H1 (cell line): ENCODE data around the gene SEMA3C.

ENCODE experiments used
- CEBPB ChIP-seq: IDR thresholded peaks from 2 replicates; pipeline ENCODE4 v1.6.1; 2012; ENCODE audit warnings: low read depth, low read length
- EGR1 ChIP-seq: IDR thresholded peaks from 2 replicates; pipeline ENCODE4 v1.6.1; 2011; ENCODE audit warnings: low read depth, low read length, borderline replicate concordance
- EZH2 ChIP-seq: fragments of 200-600 bp; sonication (generic); IDR thresholded peaks from 2 replicates; pipeline ENCODE4 v1.7.1; 2012; ENCODE audit warnings: low read depth, mild to moderate bottlenecking, moderate library complexity, low read length, inconsistent platforms; ENCODE audit not compliant: severe bottlenecking
- GTF2F1 ChIP-seq: IDR thresholded peaks from 2 replicates; pipeline ENCODE4 v1.6.1; 2012; ENCODE audit warnings: low read depth, low read length, improper control_type of control experiment, borderline replicate concordance
- PHF8 ChIP-seq: fragments of 200-600 bp; sonication (generic); conservative IDR thresholded peaks from 2 replicates; pipeline ENCODE4 v1.7.1; 2012; ENCODE audit warnings: low read depth, mild to moderate bottlenecking, inconsistent platforms, low read length, moderate library complexity
- POLR2AphosphoS5 ChIP-seq: IDR thresholded peaks from 2 replicates; pipeline ENCODE4 v1.6.1; 2011; ENCODE audit warnings: low read depth, low read length
- TCF12 ChIP-seq: IDR thresholded peaks from 2 replicates; pipeline ENCODE4 v1.6.1; 2011; ENCODE audit warnings: low read depth, mild to moderate bottlenecking, low read length
- TF ChIP-seq, protein P1 (sequence below), 3 experiments: IDR thresholded peaks; 1 replicate in 2 of 3; 2 replicates in 1 of 3; pipeline versions ENCODE4 v1.5.1 to v1.6.1; 2011; ENCODE audit warnings: low read length in 3 of 3, mild to moderate bottlenecking in 3 of 3, inconsistent platforms in 2 of 3, low read depth in 1 of 3, moderate library complexity in 1 of 3; ENCODE audit not compliant: insufficient read depth in 1 of 3; ENCODE audit errors: control extremely low read depth in 1 of 3

DNA sequence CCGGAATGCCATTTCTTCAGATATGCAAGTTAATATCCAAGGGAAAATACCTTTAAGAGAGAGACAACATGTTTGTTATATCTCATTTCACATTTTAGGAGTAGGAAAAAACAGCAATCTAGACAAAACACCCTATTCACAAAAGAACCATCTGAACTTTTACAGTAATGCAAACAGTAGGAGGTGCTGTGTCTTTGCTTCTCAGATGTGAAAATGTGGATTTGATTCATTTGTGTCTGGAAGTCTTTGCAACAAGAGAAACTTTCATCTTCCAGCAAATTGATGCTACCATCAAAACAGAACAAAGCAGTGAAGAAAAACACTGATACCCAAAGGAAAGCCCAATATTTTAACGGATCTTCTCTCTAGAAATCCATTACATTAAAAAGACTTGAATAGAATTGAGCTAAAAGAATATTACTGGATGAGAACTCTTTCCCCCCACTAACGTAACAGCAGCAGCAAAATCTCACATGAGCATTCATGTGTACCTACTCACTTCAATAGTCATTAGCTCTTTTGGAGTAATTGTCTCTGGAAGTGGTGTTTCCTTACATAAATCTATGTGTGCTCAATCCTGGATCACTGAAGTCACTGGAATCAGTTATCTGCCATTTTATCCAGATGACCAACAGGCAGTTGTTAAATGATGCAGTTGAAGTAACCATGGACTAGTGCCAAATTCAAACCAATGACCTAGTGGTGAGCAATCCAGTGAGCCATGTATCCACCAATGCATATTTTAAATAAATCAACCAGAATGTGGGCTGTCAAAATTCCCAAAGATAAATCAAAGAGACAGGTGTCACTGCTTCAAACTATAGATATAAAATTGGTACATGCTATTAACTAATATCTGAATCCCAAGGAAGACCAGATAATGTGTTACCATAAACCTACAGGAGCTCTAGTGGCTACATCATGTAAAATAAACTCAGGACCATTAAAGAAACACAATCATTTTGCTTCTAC, 1.8 kb downstream of the SEMA3C start:
- TF ChIP-seq PHF8 (no peak), CEBPB (no peak), GTF2F1 (no peak), TCF12 (no peak), POLR2AphosphoS5 (no peak), EZH2 (no peak), EGR1 (no peak)
- TF ChIP-seq, protein P1, sequence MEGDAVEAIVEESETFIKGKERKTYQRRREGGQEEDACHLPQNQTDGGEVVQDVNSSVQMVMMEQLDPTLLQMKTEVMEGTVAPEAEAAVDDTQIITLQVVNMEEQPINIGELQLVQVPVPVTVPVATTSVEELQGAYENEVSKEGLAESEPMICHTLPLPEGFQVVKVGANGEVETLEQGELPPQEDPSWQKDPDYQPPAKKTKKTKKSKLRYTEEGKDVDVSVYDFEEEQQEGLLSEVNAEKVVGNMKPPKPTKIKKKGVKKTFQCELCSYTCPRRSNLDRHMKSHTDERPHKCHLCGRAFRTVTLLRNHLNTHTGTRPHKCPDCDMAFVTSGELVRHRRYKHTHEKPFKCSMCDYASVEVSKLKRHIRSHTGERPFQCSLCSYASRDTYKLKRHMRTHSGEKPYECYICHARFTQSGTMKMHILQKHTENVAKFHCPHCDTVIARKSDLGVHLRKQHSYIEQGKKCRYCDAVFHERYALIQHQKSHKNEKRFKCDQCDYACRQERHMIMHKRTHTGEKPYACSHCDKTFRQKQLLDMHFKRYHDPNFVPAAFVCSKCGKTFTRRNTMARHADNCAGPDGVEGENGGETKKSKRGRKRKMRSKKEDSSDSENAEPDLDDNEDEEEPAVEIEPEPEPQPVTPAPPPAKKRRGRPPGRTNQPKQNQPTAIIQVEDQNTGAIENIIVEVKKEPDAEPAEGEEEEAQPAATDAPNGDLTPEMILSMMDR (IDR thresholded peaks at IDR 0.05; ENCODE audit: control extremely low read depth in 1 of 3, insufficient read depth in 1 of 3, low read depth in 1 of 3, low read length in 3 of 3), result peak in 2 of 3 experiments; percentile 19 to 53; a peak in 2 of 4 replicates
